ENCODE measurements around the gene SYNE1.
"Not testable (repeated sequence)": the region's sequence is repeated elsewhere in the genome, so short reads cannot be mapped to it uniquely, and the experiment has no call there.

Gene SYNE1

GRCh38 chr6:152563177-152563576 lies 74.0 kb downstream of the SYNE1 start:
- no peak for DNase-seq

GRCh38 chr6:152558798-152559197 lies 78.4 kb downstream of the SYNE1 start:
- DNase-seq, result not testable (repeated sequence)

GRCh38 chr6:152557502-152557901 lies 79.7 kb downstream of the SYNE1 start:
- DNase-seq, result no peak

- no peak for DNase-seq
These were observed 82.3 kb downstream of the SYNE1 start for GRCh38 chr6:152554851-152555250.

GRCh38 chr6:152552616-152553209 lies 84.4 kb downstream of the SYNE1 start:
- DNase-seq, result peak; percentile 52

GRCh38 chr6:152543519-152543918 lies 93.6 kb downstream of the SYNE1 start:
- DNase-seq, result no peak

- DNase-seq, result no peak
These were observed 96.8 kb downstream of the SYNE1 start for GRCh38 chr6:152540381-152540780.

GRCh38 chr6:152534541-152534940 lies 102.6 kb downstream of the SYNE1 start:
- no peak for DNase-seq

GRCh38 chr6:152532556-152533422 lies 104.4 kb downstream of the SYNE1 start:
- DNase-seq, result no peak

GRCh38 chr6:152531659-152532058 lies 105.5 kb downstream of the SYNE1 start:
- DNase-seq, result no peak

- DNase-seq, result no peak
These were observed 107.8 kb downstream of the SYNE1 start for GRCh38 chr6:152529369-152529768.

- not testable (repeated sequence) for DNase-seq
These were observed 123.0 kb downstream of the SYNE1 start for GRCh38 chr6:152514120-152514519.

GRCh38 chr6:152509916-152510315 lies 127.2 kb downstream of the SYNE1 start:
- DNase-seq, result no peak

- DNase-seq, result no peak
These were observed 128.7 kb downstream of the SYNE1 start for GRCh38 chr6:152508477-152508876.

- peak; percentile 3 for DNase-seq
These were observed 133.6 kb downstream of the SYNE1 start for GRCh38 chr6:152503546-152503945.

- DNase-seq, result no peak
These were observed 134.6 kb downstream of the SYNE1 start for GRCh38 chr6:152502421-152503188.

GRCh38 chr6:152499931-152500330 lies 137.2 kb downstream of the SYNE1 start:
- DNase-seq, result no peak

- no peak for DNase-seq
These were observed 140.4 kb downstream of the SYNE1 start for GRCh38 chr6:152496731-152497130.

GRCh38 chr6:152495456-152495855 lies 141.7 kb downstream of the SYNE1 start:
- DNase-seq, result peak; percentile 10

GRCh38 chr6:152492281-152492680 lies 144.9 kb downstream of the SYNE1 start:
- not testable (repeated sequence) for DNase-seq

GRCh38 chr6:152491501-152491900 lies 145.7 kb downstream of the SYNE1 start:
- DNase-seq, result not testable (repeated sequence)

GRCh38 chr6:152490971-152491378 lies 146.2 kb downstream of the SYNE1 start:
- DNase-seq, result not testable (repeated sequence)

GRCh38 chr6:152484806-152485205 lies 152.4 kb downstream of the SYNE1 start:
- no peak for DNase-seq

- DNase-seq, result no peak
These were observed 154.9 kb downstream of the SYNE1 start for GRCh38 chr6:152482289-152482688.
